CD14-positive monocyte (primary cell): ENCODE measurements around the gene GNAT1. TPM values are rescaled to one million over a fixed set of nuclear protein-coding genes. Genes with fewer than 3 reads are reported as not detected.

Source experiments
- DNase-seq, 3 donors: peaks; one replicate each; pipeline ENCODE4 v3.0.0-alpha.2; 2011 to 2022
- H2AFZ ChIP-seq: 2 replicates; pipeline ENCODE4 v1.6.0; 2012; ENCODE audit warnings: mild to moderate bottlenecking, low read depth, low read length, inconsistent platforms; ENCODE audit not compliant: insufficient read depth, poor library complexity, severe bottlenecking
- H3K27ac ChIP-seq, 2 donors: 1 replicate in 1 of 2; 2 replicates in 1 of 2; pipeline ENCODE4 v1.5.1; 2012 to 2013; ENCODE audit warnings: low read length in 2 of 2, control low read depth in 1 of 2, inconsistent platforms in 1 of 2, low read depth in 1 of 2, mild to moderate bottlenecking in 1 of 2
- H3K27me3 ChIP-seq, 2 donors: one replicate each; pipeline versions ENCODE4 v1.6.0 to v1.6.1; 2011 to 2013; ENCODE audit warnings: low read length in 2 of 2; ENCODE audit not compliant: control insufficient read depth in 2 of 2, insufficient read depth in 2 of 2
- H3K36me3 ChIP-seq, 2 donors: replicated peaks in 1 of 2; 1 replicate in 1 of 2; 2 replicates in 1 of 2; pipeline versions ENCODE4 v1.5.1 to v1.6.1; 2012 to 2013; ENCODE audit warnings: low read length in 2 of 2, control low read depth in 1 of 2, inconsistent platforms in 1 of 2, mild to moderate bottlenecking in 1 of 2; ENCODE audit not compliant: insufficient read depth in 2 of 2, control insufficient read depth in 1 of 2
- H3K4me1 ChIP-seq, 2 donors: 1 replicate in 1 of 2; 2 replicates in 1 of 2; pipeline versions ENCODE4 v1.5.1 to v1.6.1; 2012 to 2013; ENCODE audit warnings: low read length in 2 of 2, control low read depth in 1 of 2, inconsistent platforms in 1 of 2, mild to moderate bottlenecking in 1 of 2, moderate library complexity in 1 of 2; ENCODE audit not compliant: insufficient read depth in 2 of 2, control insufficient read depth in 1 of 2
- H3K4me2 ChIP-seq: replicated peaks from 2 replicates; pipeline ENCODE3; 2012; ENCODE audit warnings: low read length, moderate library complexity, mild to moderate bottlenecking; ENCODE audit not compliant: poor library complexity, severe bottlenecking; ENCODE audit errors: extremely low read depth
- H3K4me3 ChIP-seq, 3 experiments: fragments of 200-600 bp in 1 of 3; sonication (generic) in 1 of 3; replicated peaks in 1 of 3; 1 replicate in 2 of 3; 2 replicates in 1 of 3; pipeline ENCODE4 v1.5.1; 2011 to 2013; ENCODE audit warnings: low read length in 3 of 3, mild to moderate bottlenecking in 3 of 3, control low read depth in 2 of 3, low read depth in 2 of 3, inconsistent platforms in 1 of 3, moderate library complexity in 1 of 3
- H3K79me2 ChIP-seq: 2 replicates; pipeline ENCODE4 v1.6.0; 2012; ENCODE audit warnings: mild to moderate bottlenecking, control low read depth, inconsistent platforms, low read length, moderate library complexity; ENCODE audit not compliant: insufficient read depth
- H3K9ac ChIP-seq: 2 replicates; pipeline ENCODE4 v1.6.0; 2017; ENCODE audit warnings: low read length, mild to moderate bottlenecking; ENCODE audit not compliant: insufficient read depth, poor library complexity, severe bottlenecking
- H3K9me3 ChIP-seq, 2 donors: replicated peaks in 1 of 2; 1 replicate in 1 of 2; 2 replicates in 1 of 2; pipeline versions ENCODE4 v1.5.1 to v1.6.1; 2012 to 2013; ENCODE audit warnings: low read length in 2 of 2, control low read depth in 1 of 2; ENCODE audit not compliant: control insufficient read depth in 1 of 2, insufficient read depth in 1 of 2
- H4K20me1 ChIP-seq: 2 replicates; pipeline ENCODE4 v1.6.0; 2012; ENCODE audit warnings: mild to moderate bottlenecking, low read length, control low read depth, moderate library complexity; ENCODE audit not compliant: insufficient read depth
- H3K27ac Mint-ChIP-seq, 7 donors: one replicate each; pipeline ENCODE4 v1.8.0; 2020; ENCODE audit warnings: mild to moderate bottlenecking in 7 of 7, mixed read lengths in 7 of 7, moderate library complexity in 6 of 7, inconsistent platforms in 2 of 7
- H3K27me3 Mint-ChIP-seq, 3 donors: one replicate each; pipeline ENCODE4 v1.8.0; 2021 to 2022; ENCODE audit warnings: low read depth in 3 of 3, mild to moderate bottlenecking in 3 of 3, mixed read lengths in 3 of 3, moderate library complexity in 3 of 3, inconsistent platforms in 1 of 3
- H3K36me3 Mint-ChIP-seq, 2 donors: one replicate each; pipeline ENCODE4 v1.8.0; 2020; ENCODE audit warnings: mixed read lengths in 2 of 2, inconsistent platforms in 1 of 2, mild to moderate bottlenecking in 1 of 2
- H3K4me1 Mint-ChIP-seq: one replicate; pipeline ENCODE4 v1.8.0; 2020; ENCODE audit warnings: mild to moderate bottlenecking, mixed read lengths
- H3K4me3 Mint-ChIP-seq, 2 donors: one replicate each; pipeline ENCODE4 v1.8.0; 2020; ENCODE audit warnings: mild to moderate bottlenecking in 2 of 2, mixed read lengths in 2 of 2, moderate library complexity in 1 of 2
- H3K9me3 Mint-ChIP-seq, 7 donors: one replicate each; pipeline ENCODE4 v1.8.0; 2020 to 2022; ENCODE audit warnings: mixed read lengths in 7 of 7, mild to moderate bottlenecking in 6 of 7, moderate library complexity in 6 of 7, inconsistent platforms in 2 of 7
- CTCF ChIP-seq: fragments of 200-600 bp; IDR thresholded peaks from one replicate; pipeline ENCODE4 v1.8.0; 2022; ENCODE audit warnings: antibody characterized with exemption, mild to moderate bottlenecking
- WGBS: methylation state at CpG from one replicate; pipeline ENCODE4 v1.1.5; 2013; ENCODE audit warnings: missing lambda C conversion rate; ENCODE audit not compliant: insufficient coverage; 5-methylcytosine and 5-hydroxymethylcytosine counted together
- intact Hi-C, 2 donors: fragments of 100-400 bp; cut with micrococcal nuclease; formaldehyde crosslinking; loops; one replicate each; pipeline versions ENCODE4 v1.15.0 to v1.15.1; 2023
- polyA plus RNA-seq, 3 donors: library from polyadenylated mRNA; depleted of rRNA in 1 of 3; unstranded in 2 of 3; stranded (reverse) in 1 of 3; fragments of 300-500 nt in 2 of 3; fragments of >200 nt in 1 of 3; fragmentation: Illumina TruSeq in 2 of 3; gene quantifications; 1 replicate in 2 of 3; 2 replicates in 1 of 3; pipeline ENCODE4 v1.2.3, GENCODE V29; 2012 to 2021

GNAT1 gene
- polyA plus RNA-seq, 3 donors: not detected

- Histone ChIP-seq H2AFZ (no peak overlapping the region), H3K27me3 (peaks cover 15 to 37% of the 10 kb centered on the region in 2 donors), H3K27ac (no peak overlapping the region), H4K20me1 (no peaks in the 10 kb centered on the region), H3K9me3 (peaks cover 0 to 10% of the 10 kb centered on the region in 2 donors), H3K4me1 (peaks cover 25 to 37% of the 10 kb centered on the region in 2 donors), H3K4me2 (no peak overlapping the region), H3K79me2 (no peaks in the 10 kb centered on the region), H3K4me3 (no peak overlapping the region), H3K36me3 (no peaks in the 10 kb centered on the region), H3K9ac (no peak overlapping the region)
- H3K27me3 Mint-ChIP-seq: peaks cover 36 to 47% (median 44%) of the 10 kb centered on the region in 3 donors
- H3K4me1 Mint-ChIP-seq: peaks cover 27% of the 10 kb centered on the region
- H3K4me3 Mint-ChIP-seq: peak overlapping the region in 1 of 2 donors; percentile 55
- H3K36me3 Mint-ChIP-seq: no peaks in the 10 kb centered on the region
- intact Hi-C loops: loop anchor here (1.0 kb wide), 3 partner anchors 34 to 81 kb away; no protein-coding TSS in a partner anchor
- 15% methylated on average over 21 of the region's 21 CpGs for WGBS
- H3K9me3 Mint-ChIP-seq: peaks cover 0 to 11% (median 5%) of the 10 kb centered on the region in 7 donors
- DNase-seq: peak; percentile 44 to 70 (median 62)
- peak; percentile 97 for TF ChIP-seq CTCF
- peak overlapping the region in 1 of 7 donors; percentile 50 for H3K27ac Mint-ChIP-seq
Observed at GRCh38 chr3:50192689-50193141, 1.3 kb downstream of the GNAT1 start.

- Histone ChIP-seq H3K9me3 (peaks cover 0 to 10% of the 10 kb centered on the region in 2 donors), H3K9ac (no peak overlapping the region), H3K27ac (no peak overlapping the region), H3K4me2 (no peak overlapping the region), H3K36me3 (no peaks in the 10 kb centered on the region), H3K27me3 (peaks cover 15 to 37% of the 10 kb centered on the region in 2 donors), H4K20me1 (no peaks in the 10 kb centered on the region), H2AFZ (no peak overlapping the region), H3K79me2 (no peaks in the 10 kb centered on the region), H3K4me1 (peaks cover 25 to 37% of the 10 kb centered on the region in 2 donors), H3K4me3 (no peak overlapping the region)
- TF ChIP-seq CTCF: no peak
- Mint-ChIP-seq H3K27me3 (peaks cover 39 to 49% (median 47%) of the 10 kb centered on the region in 3 donors), H3K36me3 (no peaks in the 10 kb centered on the region), H3K27ac (no peak overlapping the region), H3K9me3 (peaks cover 0 to 11% (median 5%) of the 10 kb centered on the region in 7 donors), H3K4me3 (peak overlapping the region in 1 of 2 donors; percentile 55), H3K4me1 (peaks cover 27% of the 10 kb centered on the region)
- no peak for DNase-seq
- 39% methylated on average over 31 of the region's 36 CpGs for WGBS
- intact Hi-C loops: loop anchor here in 1 of 2 donors (1.0 kb wide), 1 partner anchor 78 kb away; no protein-coding TSS in a partner anchor
Observed at GRCh38 chr3:50193286-50193685, 1.9 kb downstream of the GNAT1 start.
